Activated CD4-positive, alpha-beta T cell treated with anti-CD3 and anti-CD28 coated beads, Interleukin-2, amount 10 ng/mL, durations not matched to agents 7 days and 5 days (primary cell): ENCODE measurements around the gene INVS. TPM values are rescaled to one million over a fixed set of nuclear protein-coding genes. Genes with fewer than 3 reads are reported as not detected.
A peak's percentile ranks its signal among the peaks of the same experiment; 100 is the strongest.
"Not testable (repeated sequence)": the region's sequence is repeated elsewhere in the genome, so short reads cannot be mapped to it uniquely, and the experiment has no call there.

Source experiments
- CTCF ChIA-PET: fragments of 350-600 bp; sonication (Branson Sonifier 250); formaldehyde crosslinking; loops from one replicate; lab custom pipeline; 2021; ENCODE audit warnings: antibody characterized with exemption; lab: Charles Lee
- POLR2A ChIA-PET: fragments of 350-600 bp; sonication (Branson Sonifier 250); formaldehyde crosslinking; loops from one replicate; lab custom pipeline; 2021; ENCODE audit warnings: antibody characterized with exemption; lab: Charles Lee
- DNase-seq: peaks from one replicate; pipeline ENCODE4 v3.0.0-alpha.2; 2020
- H3K27ac Mint-ChIP-seq: one replicate; pipeline ENCODE4 v1.8.0; 2021; ENCODE audit warnings: mild to moderate bottlenecking, moderate library complexity, mixed read lengths
- H3K27me3 Mint-ChIP-seq: one replicate; pipeline ENCODE4 v1.8.0; 2021; ENCODE audit warnings: mixed read lengths
- H3K36me3 Mint-ChIP-seq: one replicate; pipeline ENCODE4 v1.8.0; 2021; ENCODE audit warnings: low read depth, mixed read lengths
- H3K4me1 Mint-ChIP-seq: one replicate; pipeline ENCODE4 v1.8.0; 2021; ENCODE audit warnings: mixed read lengths
- H3K4me3 Mint-ChIP-seq: one replicate; pipeline ENCODE4 v1.8.0; 2021; ENCODE audit warnings: mild to moderate bottlenecking, moderate library complexity, mixed read lengths
- H3K9me3 Mint-ChIP-seq: one replicate; pipeline ENCODE4 v1.8.0; 2021; ENCODE audit warnings: mixed read lengths
- total RNA-seq, 2 experiments: library from RNA; stranded (reverse); gene quantifications; one replicate each; pipeline ENCODE4 v1.2.3, GENCODE V29; 2021

INVS gene
- total RNA-seq, 2 experiments from 2014 or later, result 15.8 to 16.9 TPM

GRCh38 chr9:100298378-100298777 lies 199.3 kb downstream of the INVS start:
- Mint-ChIP-seq H3K27me3 (no peaks in the 10 kb centered on the region), H3K27ac (no peak overlapping the region), H3K4me1 (no peaks in the 10 kb centered on the region), H3K9me3 (no peaks in the 10 kb centered on the region), H3K4me3 (no peak overlapping the region), H3K36me3 (peaks cover 35% of the 10 kb centered on the region)
- DNase-seq, result no peak
- CTCF ChIA-PET, result no interaction called here
- POLR2A ChIA-PET, result no interaction called here

- H3K27ac Mint-ChIP-seq, result no peak overlapping the region
- H3K27me3 Mint-ChIP-seq, result no peaks in the 10 kb centered on the region
- H3K36me3 Mint-ChIP-seq, result peaks cover 59% of the 10 kb centered on the region
- CTCF ChIA-PET, result no interaction called here
- POLR2A ChIA-PET, result no interaction called here
- no peak for DNase-seq
- peaks cover 3% of the 10 kb centered on the region for H3K9me3 Mint-ChIP-seq
- H3K4me1 Mint-ChIP-seq, result no peaks in the 10 kb centered on the region
- H3K4me3 Mint-ChIP-seq, result no peak overlapping the region
Measured at GRCh38 chr9:100303747-100304146, 204.7 kb downstream of the INVS start.

GRCh38 chr9:100306283-100306682 lies 207.2 kb downstream of the INVS start:
- H3K9me3 Mint-ChIP-seq, result peaks cover 3% of the 10 kb centered on the region

GRCh38 chr9:100307080-100307479 lies 208.0 kb downstream of the INVS start:
- Mint-ChIP-seq H3K27me3 (no peaks in the 10 kb centered on the region), H3K4me1 (no peaks in the 10 kb centered on the region), H3K4me3 (no peak overlapping the region), H3K9me3 (peaks cover 3% of the 10 kb centered on the region), H3K27ac (no peak overlapping the region), H3K36me3 (peaks cover 69% of the 10 kb centered on the region)
- no peak for DNase-seq
- ChIA-PET POLR2A (no interaction called here), CTCF (no interaction called here)

More at GRCh38 chr9:100306283-100306682, 207.2 kb downstream of the INVS start:
- Mint-ChIP-seq H3K27me3 (no peaks in the 10 kb centered on the region), H3K4me3 (no peak overlapping the region), H3K4me1 (no peaks in the 10 kb centered on the region), H3K36me3 (peaks cover 67% of the 10 kb centered on the region), H3K27ac (no peak overlapping the region)
- POLR2A ChIA-PET, result no interaction called here
- no peak for DNase-seq
- CTCF ChIA-PET, result no interaction called here

GRCh38 chr9:100308965-100309564 lies 210.0 kb downstream of the INVS start:
- Mint-ChIP-seq H3K4me3 (no peak overlapping the region), H3K36me3 (peaks cover 61% of the 10 kb centered on the region), H3K27me3 (no peaks in the 10 kb centered on the region), H3K27ac (no peak overlapping the region), H3K9me3 (peaks cover 5% of the 10 kb centered on the region), H3K4me1 (no peaks in the 10 kb centered on the region)
- DNase-seq, result no peak
- ChIA-PET POLR2A (no interaction called here), CTCF (no interaction called here)

- ChIA-PET CTCF (interaction anchor here (1.0 kb wide), 1 partner anchor 1095 kb away, joined by 3 read pairs; no protein-coding TSS in a partner anchor), POLR2A (no interaction called here)
- DNase-seq, result no peak
- Mint-ChIP-seq H3K36me3 (peaks cover 61% of the 10 kb centered on the region), H3K4me1 (no peaks in the 10 kb centered on the region), H3K9me3 (peaks cover 5% of the 10 kb centered on the region), H3K27me3 (no peaks in the 10 kb centered on the region), H3K27ac (no peak overlapping the region), H3K4me3 (no peak overlapping the region)
Measured at GRCh38 chr9:100309992-100310391, 210.9 kb downstream of the INVS start.

GRCh38 chr9:100315561-100315960 lies 216.5 kb downstream of the INVS start:
- no peak for DNase-seq
- Mint-ChIP-seq H3K4me3 (no peak overlapping the region), H3K9me3 (peaks cover 11% of the 10 kb centered on the region), H3K27ac (no peak overlapping the region), H3K4me1 (no peaks in the 10 kb centered on the region), H3K36me3 (peaks cover 64% of the 10 kb centered on the region), H3K27me3 (no peaks in the 10 kb centered on the region)
- CTCF ChIA-PET, result no interaction called here
- POLR2A ChIA-PET, result interaction anchor here (0.6 kb wide), 1 partner anchor 221 kb away, joined by 3 read pairs; no protein-coding TSS in a partner anchor

GRCh38 chr9:100317706-100318105 lies 218.7 kb downstream of the INVS start:
- DNase-seq, result no peak
- peak overlapping the region; percentile 38 for H3K27ac Mint-ChIP-seq
- no peak overlapping the region for H3K4me3 Mint-ChIP-seq
- H3K9me3 Mint-ChIP-seq, result peaks cover 9% of the 10 kb centered on the region
- H3K27me3 Mint-ChIP-seq, result no peaks in the 10 kb centered on the region
- ChIA-PET POLR2A (no interaction called here), CTCF (no interaction called here)
- peaks cover 50% of the 10 kb centered on the region for H3K36me3 Mint-ChIP-seq
- no peaks in the 10 kb centered on the region for H3K4me1 Mint-ChIP-seq

- Mint-ChIP-seq H3K27me3 (no peaks in the 10 kb centered on the region), H3K9me3 (no peaks in the 10 kb centered on the region), H3K4me3 (no peak overlapping the region), H3K27ac (no peak overlapping the region), H3K4me1 (peaks cover 6% of the 10 kb centered on the region), H3K36me3 (peaks cover 27% of the 10 kb centered on the region)
- ChIA-PET POLR2A (no interaction called here), CTCF (interaction anchor here (0.7 to 1.6 kb wide), 4 partner anchors 16 to 706 kb away, joined by 3 to 4 read pairs (median 4); no protein-coding TSS in a partner anchor)
- DNase-seq, result peak; percentile 34
Measured at GRCh38 chr9:100322954-100323536, 224.0 kb downstream of the INVS start.

GRCh38 chr9:100324594-100325200 lies 225.7 kb downstream of the INVS start:
- ChIA-PET CTCF (interaction anchor here (0.6 to 2.6 kb wide), 11 partner anchors 8 to 1140 kb away, joined by 3 to 9 read pairs (median 3); no protein-coding TSS in a partner anchor), POLR2A (no interaction called here)
- Mint-ChIP-seq H3K27ac (no peak overlapping the region), H3K36me3 (peaks cover 25% of the 10 kb centered on the region), H3K9me3 (no peaks in the 10 kb centered on the region), H3K27me3 (no peaks in the 10 kb centered on the region), H3K4me3 (no peak overlapping the region), H3K4me1 (peaks cover 6% of the 10 kb centered on the region)
- no peak for DNase-seq

- not testable (repeated sequence) for H3K4me1 Mint-ChIP-seq, H3K4me3 Mint-ChIP-seq
Measured at GRCh38 chr9:100338736-100339135, 239.7 kb downstream of the INVS start.

GRCh38 chr9:100340224-100340623 lies 241.2 kb downstream of the INVS start:
- Mint-ChIP-seq H3K4me3 (no peak overlapping the region), H3K4me1 (peaks cover 13% of the 10 kb centered on the region), H3K36me3 (peaks cover 28% of the 10 kb centered on the region), H3K27me3 (no peaks in the 10 kb centered on the region), H3K27ac (no peak overlapping the region), H3K9me3 (no peaks in the 10 kb centered on the region)
- ChIA-PET CTCF (interaction anchor here (1.2 kb wide), 1 partner anchor 10 kb away, joined by 3 read pairs; no protein-coding TSS in a partner anchor), POLR2A (interaction anchor here (0.7 kb wide), 1 partner anchor 95 kb away, joined by 3 read pairs; no protein-coding TSS in a partner anchor)
- DNase-seq, result no peak

More at GRCh38 chr9:100338736-100339135, 239.7 kb downstream of the INVS start:
- H3K27me3 Mint-ChIP-seq, DNase-seq, H3K9me3 Mint-ChIP-seq, POLR2A ChIA-PET, H3K27ac Mint-ChIP-seq: not testable (repeated sequence)
- CTCF ChIA-PET, result interaction anchor here (1.5 kb wide), 1 partner anchor 15 kb away, joined by 4 read pairs; no protein-coding TSS in a partner anchor
- peaks cover 30% of the 10 kb centered on the region for H3K36me3 Mint-ChIP-seq

GRCh38 chr9:100341889-100342288 lies 242.8 kb downstream of the INVS start:
- Mint-ChIP-seq H3K9me3 (no peaks in the 10 kb centered on the region), H3K27me3 (no peaks in the 10 kb centered on the region), H3K4me3 (no peak overlapping the region), H3K27ac (no peak overlapping the region), H3K36me3 (peaks cover 40% of the 10 kb centered on the region), H3K4me1 (peaks cover 18% of the 10 kb centered on the region)
- DNase-seq, result no peak
- ChIA-PET CTCF (no interaction called here), POLR2A (no interaction called here)
